ENCODE measurements around the gene GRIA4. TPM values are rescaled to one million over a fixed set of nuclear protein-coding genes. Genes with fewer than 3 reads are reported as not detected.

Gene GRIA4
- polyA plus RNA-seq, 1 of the 3 experiments (the other 2 are of a cell fraction): 0.02 TPM

- TF ChIP-seq GATA2 (CRISPR knock-in tag; IDR thresholded peaks at IDR 0.05) (no peak), EP300 (IDR thresholded peaks at IDR 0.05; ENCODE audit: borderline replicate concordance in 1 of 2, low read depth in 1 of 2, low read length in 1 of 2) (no peak), GABPA (IDR thresholded peaks at IDR 0.05; ENCODE audit: low read depth) (no peak), FOXM1 (IDR thresholded peaks at IDR 0.05; ENCODE audit: low read depth) (no peak), IRF3 (IDR thresholded peaks at IDR 0.05; ENCODE audit: low read depth, low read length) (no peak), USF1 (IDR thresholded peaks at IDR 0.05; ENCODE audit: borderline replicate concordance, low read depth) (no peak), MEF2A (IDR thresholded peaks at IDR 0.05; ENCODE audit: borderline replicate concordance, low read depth) (no peak)
Measured at GRCh38 chr11:105732611-105733010, 122.7 kb downstream of the GRIA4 start (continued).

GRCh38 chr11:105734426-105734825 is 124.6 kb downstream of the GRIA4 start:
- ChIA-PET POLR2A (no interaction called here), CTCF (no interaction called here)
- Histone ChIP-seq H3K79me2 (ENCODE audit: insufficient read depth) (no peaks in the 10 kb centered on the region), H3K9me3 (no peaks in the 10 kb centered on the region), H3K27me3 (ENCODE audit: insufficient read depth) (no peaks in the 10 kb centered on the region), H4K20me1 (ENCODE audit: insufficient read depth) (no peaks in the 10 kb centered on the region), H3K4me1 (ENCODE audit: control insufficient read depth in 1 of 2, insufficient read depth in 2 of 2, low read depth in 1 of 2, low read length in 1 of 2) (no peaks in the 10 kb centered on the region; a peak in 1 of 4 replicates), H3K4me3 (ENCODE audit: low read depth in 2 of 2, low read length in 1 of 2) (no peak overlapping the region), H3K36me3 (replicated peaks in 1 of 2; ENCODE audit: control insufficient read depth in 1 of 2, insufficient read depth in 2 of 2, low read length in 1 of 2) (no peaks in the 10 kb centered on the region), H3K9me2 (no peaks in the 10 kb centered on the region), H3F3A (replicated peaks; ENCODE audit: insufficient read depth) (no peaks in the 10 kb centered on the region), H3K27ac (ENCODE audit: low read depth in 2 of 2, low read length in 1 of 2) (no peak overlapping the region), H2AFZ (ENCODE audit: low read depth) (no peak overlapping the region), H3K9ac (no peak overlapping the region), H3K4me2 (no peak overlapping the region)
- no peak for DNase-seq
- TF ChIP-seq RFX5 (IDR thresholded peaks at IDR 0.05; ENCODE audit: low read length) (no peak), ZBTB33 (IDR thresholded peaks at IDR 0.05; ENCODE audit: borderline replicate concordance, low read depth) (no peak), GABPA (IDR thresholded peaks at IDR 0.05; ENCODE audit: low read depth) (no peak), POLR2AphosphoS5 (IDR thresholded peaks at IDR 0.05; ENCODE audit: low read depth, low read length) (no peak), TCF12 (IDR thresholded peaks at IDR 0.05) (no peak), YY1 (IDR thresholded peaks at IDR 0.05; ENCODE audit: low read depth) (no peak), REST (IDR thresholded peaks at IDR 0.05; ENCODE audit: low read depth, low read length) (no peak)
- WGBS (ENCODE audit: low lambda C conversion rate): 17% methylated on average over 1 of the region's 1 CpG

All from SK-N-SH (cell line).